Myometrial cell (primary cell): ENCODE data around the gene CTRB2. TPM values are rescaled to one million over a fixed set of nuclear protein-coding genes. Genes with fewer than 3 reads are reported as not detected.

Source experiments
- total RNA-seq: library from RNA; depleted of rRNA; stranded (reverse); fragments of >200 nt; gene quantifications from 2 replicates; pipeline ENCODE4 v1.2.3, GENCODE V29; 2015

CTRB2 gene
- not detected in 2 replicates for total RNA-seq

DNA sequence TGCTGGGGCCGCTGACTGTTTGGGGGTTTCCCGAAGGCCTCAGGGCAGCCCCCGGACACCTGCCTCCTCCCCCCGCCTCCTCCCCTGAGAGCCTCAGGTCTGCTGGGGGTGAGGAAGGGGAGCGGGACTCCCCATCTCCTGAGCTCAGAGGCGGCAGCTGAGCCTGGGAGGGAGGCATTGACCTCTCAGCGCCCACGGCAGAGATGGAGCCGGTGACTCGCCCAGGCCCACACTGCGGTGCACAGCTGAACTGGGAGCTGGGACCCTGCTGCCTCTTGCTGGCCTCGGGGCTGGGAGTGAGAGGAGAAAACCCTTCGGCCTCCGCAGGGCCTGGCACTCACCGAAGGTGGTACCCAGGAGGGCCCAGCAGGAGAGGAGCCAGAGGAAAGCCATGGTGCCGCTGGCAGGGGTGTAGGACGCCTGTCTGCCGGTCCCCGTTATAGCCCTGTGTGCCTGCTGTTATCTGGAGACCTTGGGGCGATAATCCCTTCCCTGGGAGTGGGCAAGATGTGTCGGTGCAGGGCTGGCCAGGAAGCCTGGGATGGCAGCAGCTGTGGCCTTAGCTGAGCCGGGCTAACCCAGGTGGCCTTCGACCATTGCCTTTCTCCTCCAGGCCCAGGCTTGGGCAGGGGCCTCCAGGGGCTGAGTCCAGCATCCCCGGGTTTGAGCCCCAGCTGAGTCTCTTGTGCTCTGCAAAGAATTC is at the start of gene CTRB2:
TSS of gene CTRB2 (minus strand) at position 413 of the 703 bp plus-strand sequence. CDS start at position 393, 20 bp downstream.

GRCh38 chr16:75251280-75252048 is 44.5 kb upstream of the CTRB2 start, which contains the start of gene BCAR1:
BCAR1 (minus strand) TSS chr16:75251624; CDS start chr16:75251482, 142 bp downstream.

DNA sequence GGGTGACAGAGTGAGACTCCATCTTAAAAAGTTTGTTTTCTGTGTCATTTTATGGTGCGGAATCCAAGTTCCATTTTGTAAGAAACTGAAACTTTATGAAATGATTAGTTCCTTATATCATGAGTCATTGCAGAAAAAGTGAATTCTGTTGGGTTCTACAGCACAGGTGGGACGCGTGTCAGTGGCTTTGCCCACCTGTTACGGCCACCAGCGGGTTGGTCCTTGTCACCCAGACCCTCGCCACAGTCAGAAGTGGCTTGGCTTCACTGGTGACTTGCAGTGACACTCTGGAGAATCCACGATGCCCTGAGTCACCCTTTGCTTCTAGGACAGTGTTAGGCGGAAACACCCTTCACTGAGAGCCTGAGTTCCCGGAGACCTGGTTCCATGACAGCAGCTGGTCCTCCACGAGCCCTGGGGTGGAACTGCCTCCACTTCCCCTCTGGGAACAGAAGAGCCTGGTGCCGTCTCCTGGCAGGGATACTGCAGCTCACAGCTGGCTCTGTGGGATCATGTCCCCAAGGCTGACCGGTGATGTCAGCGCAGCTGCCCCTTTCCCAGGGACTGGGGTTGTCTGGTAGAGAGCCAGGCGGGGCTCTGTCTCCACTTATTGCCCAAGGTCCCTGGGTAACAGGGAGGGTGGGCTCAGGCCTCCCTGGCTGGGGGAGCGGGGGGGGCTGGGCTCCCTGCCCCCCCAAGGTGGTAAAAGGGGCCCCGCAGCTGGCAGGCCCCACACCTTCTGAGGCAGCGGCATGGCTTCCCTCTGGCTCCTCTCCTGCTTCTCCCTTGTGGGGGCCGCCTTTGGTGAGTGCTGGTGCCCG is 11.5 kb upstream of the CTRB2 start, which contains the start of gene CTRB1:
TSS of gene CTRB1 (plus strand) at position 733 of the 821 bp plus-strand sequence. CDS start at position 753, 20 bp downstream.

Other genes starting within 250 kb of the CTRB2 start
- gene WDR59, start 222.0 kb downstream of the CTRB2 start, total RNA-seq, result 6.6 and 8.4 TPM in 2 replicates
- gene ZNRF1, start 208.1 kb downstream of the CTRB2 start, total RNA-seq, result 24.2 and 30.3 TPM in 2 replicates
- gene LDHD, start 90.4 kb downstream of the CTRB2 start, total RNA-seq, result 0.86 and 4.1 TPM in 2 replicates
- 4.3 and 11.9 TPM in 2 replicates for gene ZFP1, start 58.6 kb downstream of the CTRB2 start, total RNA-seq
- gene CTRB1, start 11.8 kb upstream of the CTRB2 start, total RNA-seq, result not detected in 2 replicates
- 85.1 and 87.6 TPM in 2 replicates for gene BCAR1, start 44.5 kb upstream of the CTRB2 start, total RNA-seq
- gene CFDP1, start 226.3 kb upstream of the CTRB2 start, total RNA-seq, result 23.9 and 53.5 TPM in 2 replicates